ENCODE results near the gene ADAM15. TPM values are rescaled to one million over a fixed set of nuclear protein-coding genes. Genes with fewer than 3 reads are reported as not detected.

Gene ADAM15
- polyA plus RNA-seq, 1 of the 3 experiments (the other 2 are of a cell fraction): 60.1 TPM

- H3K79me2 ChIP-seq (ENCODE audit: insufficient read depth): peaks cover 5% of the 10 kb centered on the region
- POLR2A ChIA-PET: interaction anchor here (1.4 kb wide), 1 partner anchor 11 kb away, joined by 4 read pairs; no protein-coding TSS in a partner anchor
These were observed 40.1 kb upstream of the ADAM15 start for GRCh38 chr1:155011004-155011416.

GRCh38 chr1:155011437-155012025, 39.6 kb upstream of the ADAM15 start:
- Histone ChIP-seq H3K79me2 (ENCODE audit: insufficient read depth) (peaks cover 5% of the 10 kb centered on the region), H3F3A (replicated peaks; ENCODE audit: insufficient read depth) (no peaks in the 10 kb centered on the region), H4K20me1 (ENCODE audit: insufficient read depth) (peaks cover 3% of the 10 kb centered on the region; the same call in 1 of the 2 replicates), H3K4me3 (ENCODE audit: low read depth in 2 of 2, low read length in 1 of 2) (no peak overlapping the region), H3K9me3 (no peaks in the 10 kb centered on the region), H3K9me2 (no peaks in the 10 kb centered on the region), H2AFZ (ENCODE audit: low read depth) (no peak overlapping the region), H3K4me2 (no peak overlapping the region), H3K4me1 (ENCODE audit: control insufficient read depth in 1 of 2, insufficient read depth in 2 of 2, low read depth in 1 of 2, low read length in 1 of 2) (peaks cover 0 to 10% of the 10 kb centered on the region in 2 experiments; a peak in 1 of 4 replicates), H3K27ac (ENCODE audit: low read depth in 2 of 2, low read length in 1 of 2) (no peak overlapping the region; a peak in 1 of 4 replicates), H3K9ac (no peak overlapping the region), H3K27me3 (ENCODE audit: insufficient read depth) (no peaks in the 10 kb centered on the region), H3K36me3 (replicated peaks in 1 of 2; ENCODE audit: control insufficient read depth in 1 of 2, insufficient read depth in 2 of 2, low read length in 1 of 2) (peaks cover 0 to 18% of the 10 kb centered on the region in 2 experiments)
- no peak for DNase-seq
- WGBS (ENCODE audit: low lambda C conversion rate): 93% methylated on average over 3 of the region's 6 CpGs
- ChIA-PET POLR2A (interaction anchor here (1.4 kb wide), 1 partner anchor 11 kb away, joined by 4 read pairs; no protein-coding TSS in a partner anchor), CTCF (interaction anchor here (0.5 to 9.3 kb wide), 8 partner anchors 10 to 163 kb away, joined by 3 to 149 read pairs (median 3); partner anchors contain the start of gene ZBTB7B)
- TF ChIP-seq FOXM1 (IDR thresholded peaks at IDR 0.05; ENCODE audit: low read depth): no peak
- TF ChIP-seq USF1 (IDR thresholded peaks at IDR 0.05; ENCODE audit: borderline replicate concordance, low read depth): no peak
- TF ChIP-seq POLR2AphosphoS5 (IDR thresholded peaks at IDR 0.05; ENCODE audit: low read depth, low read length): no peak
- no peak for TF ChIP-seq SMC3 (IDR thresholded peaks at IDR 0.05; ENCODE audit: low read depth, low read length)
- no peak for TF ChIP-seq TAF1 (IDR thresholded peaks at IDR 0.05; ENCODE audit: borderline replicate concordance, low read depth, low read length)
- TF ChIP-seq SIN3A (IDR thresholded peaks at IDR 0.05; ENCODE audit: borderline replicate concordance, low read depth, low read length): no peak
- no peak for TF ChIP-seq TEAD4 (IDR thresholded peaks at IDR 0.05; ENCODE audit: borderline replicate concordance, insufficient read depth)
- TF ChIP-seq ELF1 (IDR thresholded peaks at IDR 0.05): no peak

More at GRCh38 chr1:155011004-155011416, 40.1 kb upstream of the ADAM15 start:
- no peak overlapping the region for H3K27ac ChIP-seq (ENCODE audit: low read depth in 2 of 2, low read length in 1 of 2)
- no peak overlapping the region for H2AFZ ChIP-seq (ENCODE audit: low read depth)
- peaks cover 0 to 12% of the 10 kb centered on the region in 2 experiments; a peak in 1 of 4 replicates for H3K4me1 ChIP-seq (ENCODE audit: control insufficient read depth in 1 of 2, insufficient read depth in 2 of 2, low read depth in 1 of 2, low read length in 1 of 2)
- CTCF ChIA-PET: interaction anchor here (0.8 to 9.3 kb wide), 6 partner anchors 10 to 163 kb away, joined by 3 to 149 read pairs (median 4); partner anchors contain the start of genes ADAM15, PYGO2 and ZBTB7B
- H3K4me3 ChIP-seq (ENCODE audit: low read depth in 2 of 2, low read length in 1 of 2): no peak overlapping the region
- TF ChIP-seq RCOR1 (IDR thresholded peaks at IDR 0.05; ENCODE audit: low read length) (no peak), ELF1 (IDR thresholded peaks at IDR 0.05) (no peak), NRF1 (IDR thresholded peaks at IDR 0.05; ENCODE audit: low read depth, low read length) (no peak), USF1 (IDR thresholded peaks at IDR 0.05; ENCODE audit: borderline replicate concordance, low read depth) (no peak), RAD21 (IDR thresholded peaks at IDR 0.05; ENCODE audit: low read length) (no peak), YY1 (IDR thresholded peaks at IDR 0.05; ENCODE audit: low read depth) (no peak)
- no peaks in the 10 kb centered on the region for H3K27me3 ChIP-seq (ENCODE audit: insufficient read depth)
- H3K9me3 ChIP-seq: no peaks in the 10 kb centered on the region
- DNase-seq: no peak
- peaks cover 0 to 17% of the 10 kb centered on the region in 2 experiments for H3K36me3 ChIP-seq (replicated peaks in 1 of 2; ENCODE audit: control insufficient read depth in 1 of 2, insufficient read depth in 2 of 2, low read length in 1 of 2)
- H4K20me1 ChIP-seq (ENCODE audit: insufficient read depth): peaks cover 3% of the 10 kb centered on the region; the same call in 1 of the 2 replicates
- H3K9me2 ChIP-seq: no peaks in the 10 kb centered on the region
- no peaks in the 10 kb centered on the region for H3F3A ChIP-seq (replicated peaks; ENCODE audit: insufficient read depth)
- no peak overlapping the region for H3K9ac ChIP-seq
- WGBS (ENCODE audit: low lambda C conversion rate): 100% methylated on average over 4 of the region's 5 CpGs
- H3K4me2 ChIP-seq: no peak overlapping the region

Measured in SK-N-SH (cell line).